NK-92 (cell line): ENCODE measurements around the gene DDX1.
"Not testable (repeated sequence)": the region's sequence is repeated elsewhere in the genome, so short reads cannot be mapped to it uniquely, and the experiment has no call there.

ENCODE experiments used
- DNase-seq: peaks from one replicate; lab custom pipeline; 2025; ENCODE audit not compliant: unreplicated experiment; lab: John Stamatoyannopoulos, UW

The DDX1 gene

GRCh38 chr2:15595342-15595905 lies 3.8 kb downstream of the DDX1 start:
- DNase-seq, result no peak

GRCh38 chr2:15595936-15596335 lies 4.3 kb downstream of the DDX1 start:
- no peak for DNase-seq

DNA sequence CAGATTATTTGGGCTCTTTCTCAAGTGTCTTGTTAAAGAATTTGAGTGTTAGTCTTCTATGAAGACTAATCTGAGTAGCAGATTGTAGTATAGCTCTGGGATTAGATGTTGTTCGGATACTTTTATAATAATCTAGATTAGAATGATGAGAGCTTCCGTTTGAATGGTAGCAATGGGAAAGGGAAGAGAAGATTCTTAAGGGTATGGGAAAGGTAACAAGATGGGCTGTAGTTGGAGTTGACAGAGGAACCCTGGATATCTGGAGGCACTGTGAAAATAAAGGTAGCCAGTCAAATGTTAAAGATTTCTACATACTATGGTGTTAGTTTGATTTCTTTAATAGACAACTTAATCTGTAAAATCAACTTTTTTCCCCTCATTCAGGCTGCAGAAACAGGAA lies 4.7 kb downstream of the DDX1 start:
- DNase-seq, result no peak

GRCh38 chr2:15596968-15597367 lies 5.3 kb downstream of the DDX1 start:
- no peak for DNase-seq

DNA sequence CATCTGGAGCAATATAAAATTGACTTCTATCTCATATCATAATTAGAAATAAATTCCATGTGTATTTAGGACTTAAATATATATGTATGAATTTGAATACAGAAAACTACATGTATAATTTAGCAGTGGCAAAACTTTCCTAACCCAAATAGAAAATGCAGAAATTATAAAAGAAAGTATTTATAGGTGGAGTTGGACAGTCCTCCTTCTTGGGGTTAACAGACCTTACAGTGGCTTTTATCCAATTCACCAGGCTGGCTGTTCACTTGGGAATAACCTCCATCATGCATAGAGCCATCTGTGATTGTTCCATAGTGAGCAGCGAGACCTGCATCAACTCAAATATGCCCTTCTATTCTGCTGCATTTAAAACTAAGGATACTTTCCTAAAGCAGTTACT lies 8.3 kb downstream of the DDX1 start:
- no peak for DNase-seq

DNA sequence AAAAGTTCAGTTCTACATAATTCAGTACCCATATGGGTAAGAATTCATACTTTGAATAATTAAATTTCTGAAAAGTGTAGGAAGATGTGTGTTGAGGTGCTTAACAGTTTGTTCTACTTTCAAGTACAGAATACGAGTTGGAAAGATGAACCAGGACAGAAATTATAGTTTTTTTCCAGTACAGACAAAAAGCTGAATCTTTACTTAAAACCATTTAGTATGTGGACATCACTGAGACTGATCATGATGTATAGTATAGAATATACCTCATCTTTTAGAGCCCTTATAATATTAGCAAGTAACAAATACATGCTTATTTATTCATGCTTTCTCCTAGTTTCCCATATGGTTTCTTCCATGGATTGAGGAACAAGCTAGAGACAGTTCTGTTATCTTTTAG lies 10.0 kb downstream of the DDX1 start:
- DNase-seq, result no peak

DNA sequence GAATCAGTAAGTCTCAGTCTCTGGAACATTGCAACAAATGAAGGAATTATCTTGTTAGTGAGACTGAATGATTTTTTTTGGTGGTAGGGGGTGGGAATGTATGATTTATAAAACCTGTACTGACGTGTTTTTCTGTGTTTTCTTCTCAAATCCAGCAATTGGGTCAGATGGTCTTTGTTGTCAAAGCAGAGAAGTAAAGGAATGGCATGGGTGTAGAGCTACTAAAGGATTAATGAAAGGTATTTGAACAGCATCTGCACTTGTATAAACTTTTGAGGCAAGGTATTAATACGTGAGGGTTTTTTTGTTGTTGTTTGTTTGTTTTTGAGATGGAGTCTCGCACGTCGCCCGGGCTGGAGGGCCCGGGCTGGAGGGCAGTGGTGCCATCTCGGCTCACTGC lies 10.7 kb downstream of the DDX1 start:
- DNase-seq, result no peak

DNA sequence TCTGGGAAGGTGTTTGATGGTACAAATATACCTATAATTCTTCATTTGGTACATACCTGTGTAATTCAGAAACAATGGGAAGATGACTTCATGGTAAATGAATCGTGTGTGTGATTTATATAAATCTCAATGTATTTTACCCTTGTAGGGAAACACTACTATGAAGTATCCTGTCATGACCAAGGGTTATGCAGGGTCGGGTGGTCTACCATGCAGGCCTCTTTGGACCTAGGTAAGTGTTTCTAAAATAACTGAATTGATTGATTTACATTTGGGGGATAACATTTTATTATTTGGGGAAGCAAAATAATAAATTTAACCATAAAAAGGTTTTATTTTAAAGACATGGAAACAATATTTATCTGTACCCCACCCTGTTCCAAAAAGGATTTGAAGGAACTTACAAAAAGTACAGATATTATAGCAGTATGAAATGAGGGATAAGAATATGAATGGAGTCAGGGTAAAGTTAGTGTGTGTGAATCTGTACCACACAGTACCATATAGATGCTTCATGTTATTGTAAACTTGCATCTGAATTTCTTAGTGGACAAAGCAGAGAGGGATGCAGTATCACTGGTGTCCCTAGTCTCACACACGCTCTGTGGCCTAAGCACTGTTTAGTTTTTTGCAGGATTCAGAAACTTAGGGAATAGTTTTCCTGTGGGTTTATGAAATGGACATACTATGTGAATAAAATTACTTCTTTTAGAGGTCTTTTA lies 11.5 kb downstream of the DDX1 start:
- no peak for DNase-seq

GRCh38 chr2:15603948-15604347 lies 12.3 kb downstream of the DDX1 start:
- DNase-seq, result no peak

DNA sequence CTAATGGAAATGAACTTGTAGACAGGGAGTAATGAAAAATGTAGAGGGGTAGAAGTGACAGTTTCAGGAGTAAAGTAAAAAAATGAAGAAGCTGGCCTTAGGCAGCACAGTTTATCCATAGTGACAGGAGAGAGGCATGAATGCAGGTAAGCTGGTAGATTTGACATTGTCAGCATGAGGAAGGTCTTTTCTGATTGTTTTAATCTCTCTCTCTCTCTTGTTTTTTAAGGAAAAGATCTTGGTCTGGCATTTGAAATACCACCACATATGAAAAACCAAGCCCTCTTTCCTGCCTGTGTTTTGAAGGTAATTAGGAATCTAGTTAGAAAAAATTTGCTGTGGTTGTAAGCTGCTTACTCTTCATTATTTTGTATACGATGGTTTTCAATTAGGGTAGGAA lies 14.1 kb downstream of the DDX1 start:
- no peak for DNase-seq

GRCh38 chr2:15606481-15607441 lies 15.1 kb downstream of the DDX1 start:
- DNase-seq, result no peak

GRCh38 chr2:15607709-15608391 lies 16.2 kb downstream of the DDX1 start:
- DNase-seq, result no peak

DNA sequence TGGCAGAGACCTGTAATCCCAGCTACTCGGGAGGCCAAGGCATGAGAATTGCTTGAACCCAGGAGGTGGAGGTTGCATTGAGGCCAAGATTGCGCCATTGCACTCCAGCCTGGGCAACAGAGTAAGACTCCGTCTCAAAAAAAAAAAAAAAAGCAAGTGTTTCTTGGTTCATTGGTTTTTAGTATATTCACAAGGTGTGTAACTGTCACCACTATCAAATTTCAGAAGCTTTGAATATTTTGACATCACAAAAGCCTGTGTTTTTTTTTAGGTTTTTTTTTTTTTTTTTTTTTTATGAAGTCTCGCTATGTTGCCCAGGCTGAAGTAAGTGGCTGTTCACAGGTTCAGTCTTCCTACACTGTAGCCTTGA lies 16.7 kb downstream of the DDX1 start:
- no peak for DNase-seq

GRCh38 chr2:15609341-15610042 lies 17.8 kb downstream of the DDX1 start:
- DNase-seq, result no peak

- DNase-seq, result no peak
Measured at GRCh38 chr2:15610430-15610952, 18.8 kb downstream of the DDX1 start.

DNA sequence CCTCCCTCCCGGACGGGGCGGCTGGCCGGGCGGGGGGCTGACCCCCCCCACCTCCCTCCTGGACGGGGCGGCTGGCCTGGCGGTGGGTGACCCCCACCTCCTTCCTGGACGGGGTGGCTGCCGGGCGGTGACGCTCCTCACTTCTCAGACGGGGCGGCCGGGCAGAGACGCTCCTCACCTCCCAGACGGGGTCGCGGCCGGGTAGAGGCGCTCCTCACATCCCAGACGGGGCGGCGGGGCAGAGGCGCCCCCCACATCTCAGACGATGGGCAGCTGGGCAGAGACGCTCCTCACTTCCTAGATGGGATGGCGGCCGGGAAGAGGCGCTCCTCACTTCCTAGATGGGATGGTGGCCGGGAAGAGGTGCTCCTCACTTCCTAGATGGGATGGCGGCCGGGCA lies 20.4 kb downstream of the DDX1 start:
- DNase-seq, result not testable (repeated sequence)

DNA sequence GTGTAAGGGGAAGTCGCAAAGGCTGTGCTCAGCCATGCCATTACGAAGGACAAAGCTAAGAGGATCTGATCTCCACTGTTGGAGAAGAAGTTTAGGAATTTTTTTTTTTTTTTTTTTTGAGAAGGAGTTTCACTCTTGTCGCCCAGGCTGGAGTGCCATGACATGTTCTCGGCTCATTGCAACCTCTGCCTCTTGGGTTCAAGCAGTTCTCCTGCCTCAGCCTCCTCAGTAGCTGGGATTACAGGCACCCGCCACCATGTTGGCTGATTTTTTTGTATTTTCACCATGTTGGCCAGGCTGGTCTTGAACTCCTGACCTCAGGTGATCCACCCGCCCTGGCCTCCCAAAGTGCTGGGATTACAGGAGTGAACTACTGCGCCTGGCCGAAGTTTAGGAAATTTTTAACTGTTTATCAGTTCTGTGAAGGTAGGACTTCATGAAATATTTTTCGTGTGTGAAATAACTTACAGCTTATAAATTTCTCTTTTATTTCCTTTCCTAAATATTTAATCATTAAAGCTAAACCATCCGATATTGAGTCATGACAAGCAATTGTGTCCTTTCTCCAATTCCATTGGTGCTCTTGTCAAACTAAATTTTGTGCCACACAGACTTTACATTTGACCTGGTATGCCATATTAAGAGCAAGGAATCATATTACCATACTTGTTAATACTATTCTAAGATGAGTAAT lies 22.2 kb downstream of the DDX1 start:
- no peak for DNase-seq

GRCh38 chr2:15614545-15615300 lies 23.1 kb downstream of the DDX1 start:
- DNase-seq, result no peak

- DNase-seq, result no peak
Measured at GRCh38 chr2:15615301-15615920, 23.7 kb downstream of the DDX1 start.
